ENCODE data around the gene RAB34. TPM values are rescaled to one million over a fixed set of nuclear protein-coding genes. Genes with fewer than 3 reads are reported as not detected.
A peak's percentile ranks its signal among the peaks of the same experiment; 100 is the strongest.

RAB34 gene
- total and polyA plus RNA-seq, 2 donors (not counting 1 experiment from before 2014, with no cell fraction given): 17.1 to 18.0 TPM

GRCh38 chr17:28725660-28726225 lies 8.1 kb upstream of the RAB34 start:
- Mint-ChIP-seq H3K27me3 (no peaks in the 10 kb centered on the region), H3K9me3 (ENCODE audit: insufficient read depth) (no peaks in the 10 kb centered on the region), H3K27ac (peak overlapping the region; percentile 86), H3K4me3 (peak overlapping the region; percentile 89), H3K4me1 (peaks cover 72% of the 10 kb centered on the region)
- H2AFZ ChIP-seq (ENCODE audit: insufficient read depth, low read depth, low read length, poor library complexity, severe bottlenecking): peak overlapping the region; percentile 47
- ATAC-seq (ENCODE audit: low read depth) (no peak), DNase-seq (no peak)
- peak overlapping the region in 4 of 5 experiments; percentile 51 to 77 (median 62) for H3K4me3 ChIP-seq (ENCODE audit: control extremely low read depth in 1 of 5, extremely low read depth in 1 of 5, insufficient read depth in 1 of 5, low read depth in 2 of 5, low read length in 4 of 5)
- H3K9me3 ChIP-seq (ENCODE audit: control extremely low read depth in 1 of 3, control insufficient read depth in 2 of 3, insufficient read depth in 1 of 3, low read length in 2 of 3): no peaks in the 10 kb centered on the region
- peak overlapping the region; percentile 57 for H3K9ac ChIP-seq (ENCODE audit: low read length)
- peaks cover 0 to 39% of the 10 kb centered on the region in 2 experiments for H3K36me3 ChIP-seq (replicated peaks in 1 of 2; ENCODE audit: control extremely low read depth in 1 of 2, control insufficient read depth in 1 of 2, extremely low read depth in 1 of 2, insufficient read depth in 2 of 2, low read length in 1 of 2)
- H3K79me2 ChIP-seq (ENCODE audit: control insufficient read depth, insufficient read depth, low read length): peaks cover 26% of the 10 kb centered on the region
- ChIA-PET CTCF (interaction anchor here (1.0 to 15.9 kb wide), 26 partner anchors 10 to 423 kb away, joined by 3 to 1020 read pairs (median 7); partner anchors contain the start of genes ALDOC, DHRS13, FAM222B and FLOT2), POLR2A (interaction anchor here (0.9 to 13.3 kb wide), 8 partner anchors 14 to 225 kb away, joined by 3 to 511 read pairs (median 18); partner anchors contain the start of genes BLTP2, PHF12, PROCA1 and TRAF4)
- H4K20me1 ChIP-seq (ENCODE audit: control insufficient read depth, insufficient read depth, low read length, poor library complexity, severe bottlenecking): peaks cover 48% of the 10 kb centered on the region
- H3K27ac ChIP-seq (ENCODE audit: low read length in 2 of 2): peak overlapping the region in 1 of 2 donors; percentile 45
- WGBS (ENCODE audit: insufficient coverage): 2% methylated on average over 45 of the region's 45 CpGs
- no peaks in the 10 kb centered on the region for H3K27me3 ChIP-seq (replicated peaks in 1 of 4; ENCODE audit: control extremely low read depth in 1 of 4, control insufficient read depth in 3 of 4, insufficient read depth in 4 of 4, low read length in 3 of 4)
- H3K4me1 ChIP-seq (ENCODE audit: control insufficient read depth in 2 of 2, insufficient read depth in 2 of 2, low read length in 2 of 2): peaks cover 45 to 72% of the 10 kb centered on the region in 2 donors
- H3K4me2 ChIP-seq (replicated peaks; ENCODE audit: low read depth, low read length, poor library complexity, severe bottlenecking): peak overlapping the region; percentile 99
- no peak for TF ChIP-seq EZH2 (IDR thresholded peaks at IDR 0.05; ENCODE audit: borderline replicate concordance, insufficient read depth, low read depth, low read length, poor library complexity, severe bottlenecking)
- TF ChIP-seq CTCF (IDR thresholded peaks at IDR 0.05): no peak
- intact Hi-C loops (cut with micrococcal nuclease): loop anchor here (1.0 kb wide), 1 partner anchor 191 kb away; no protein-coding TSS in a partner anchor

- DNase-seq: peak; percentile 67
- POLR2A ChIA-PET: interaction anchor here (0.9 to 13.3 kb wide), 3 partner anchors 20 to 225 kb away, joined by 3 to 511 read pairs (median 11); partner anchors contain the start of gene TRAF4
These were observed 7.5 kb upstream of the RAB34 start for GRCh38 chr17:28725166-28725659.

More at GRCh38 chr17:28725166-28725659, 7.5 kb upstream of the RAB34 start:
- peaks cover 54% of the 10 kb centered on the region for H4K20me1 ChIP-seq (ENCODE audit: control insufficient read depth, insufficient read depth, low read length, poor library complexity, severe bottlenecking)
- H2AFZ ChIP-seq (ENCODE audit: insufficient read depth, low read depth, low read length, poor library complexity, severe bottlenecking): no peak overlapping the region
- H3K36me3 ChIP-seq (replicated peaks in 1 of 2; ENCODE audit: control extremely low read depth in 1 of 2, control insufficient read depth in 1 of 2, extremely low read depth in 1 of 2, insufficient read depth in 2 of 2, low read length in 1 of 2): peaks cover 0 to 39% of the 10 kb centered on the region in 2 experiments
- Mint-ChIP-seq H3K9me3 (ENCODE audit: insufficient read depth) (no peaks in the 10 kb centered on the region), H3K4me1 (peaks cover 77% of the 10 kb centered on the region), H3K27ac (peak overlapping the region; percentile 86), H3K27me3 (no peaks in the 10 kb centered on the region), H3K4me3 (peak overlapping the region; percentile 89)
- 30% methylated on average over 10 of the region's 20 CpGs for WGBS (ENCODE audit: insufficient coverage)
- H3K79me2 ChIP-seq (ENCODE audit: control insufficient read depth, insufficient read depth, low read length): peaks cover 28% of the 10 kb centered on the region
- peak overlapping the region in 3 of 5 experiments; percentile 51 to 66 (median 59) for H3K4me3 ChIP-seq (ENCODE audit: control extremely low read depth in 1 of 5, extremely low read depth in 1 of 5, insufficient read depth in 1 of 5, low read depth in 2 of 5, low read length in 4 of 5)
- peak overlapping the region; percentile 2 to 45 for H3K27ac ChIP-seq (ENCODE audit: low read length in 2 of 2)
- intact Hi-C loops (cut with micrococcal nuclease): no loop called here
- H3K9me3 ChIP-seq (ENCODE audit: control extremely low read depth in 1 of 3, control insufficient read depth in 2 of 3, insufficient read depth in 1 of 3, low read length in 2 of 3): no peaks in the 10 kb centered on the region
- peak overlapping the region; percentile 99 for H3K4me2 ChIP-seq (replicated peaks; ENCODE audit: low read depth, low read length, poor library complexity, severe bottlenecking)
- peaks cover 51 to 74% of the 10 kb centered on the region in 2 donors for H3K4me1 ChIP-seq (ENCODE audit: control insufficient read depth in 2 of 2, insufficient read depth in 2 of 2, low read length in 2 of 2)
- TF ChIP-seq CTCF (IDR thresholded peaks at IDR 0.05) (no peak), EZH2 (IDR thresholded peaks at IDR 0.05; ENCODE audit: borderline replicate concordance, insufficient read depth, low read depth, low read length, poor library complexity, severe bottlenecking) (no peak)
- H3K9ac ChIP-seq (ENCODE audit: low read length): peak overlapping the region; percentile 57
- no peaks in the 10 kb centered on the region for H3K27me3 ChIP-seq (replicated peaks in 1 of 4; ENCODE audit: control extremely low read depth in 1 of 4, control insufficient read depth in 3 of 4, insufficient read depth in 4 of 4, low read length in 3 of 4)
- no peak for ATAC-seq (ENCODE audit: low read depth)
- CTCF ChIA-PET: interaction anchor here (1.3 to 15.9 kb wide), 6 partner anchors 13 to 225 kb away, joined by 3 to 1020 read pairs (median 28); partner anchors contain the start of genes DHRS13, PROCA1 and TRAF4
